Activated CD8-positive, alpha-beta memory T cell treated with anti-CD3 and anti-CD28 coated beads, Interleukin-2, amount 50 U/mL, for 24 hours (primary cell): ENCODE results near the gene HOXD13.

ENCODE experiments used
- DNase-seq: peaks from one replicate; pipeline ENCODE4 v3.0.0-alpha.2; 2020; ENCODE audit errors: extremely low read depth

HOXD13 gene

DNA sequence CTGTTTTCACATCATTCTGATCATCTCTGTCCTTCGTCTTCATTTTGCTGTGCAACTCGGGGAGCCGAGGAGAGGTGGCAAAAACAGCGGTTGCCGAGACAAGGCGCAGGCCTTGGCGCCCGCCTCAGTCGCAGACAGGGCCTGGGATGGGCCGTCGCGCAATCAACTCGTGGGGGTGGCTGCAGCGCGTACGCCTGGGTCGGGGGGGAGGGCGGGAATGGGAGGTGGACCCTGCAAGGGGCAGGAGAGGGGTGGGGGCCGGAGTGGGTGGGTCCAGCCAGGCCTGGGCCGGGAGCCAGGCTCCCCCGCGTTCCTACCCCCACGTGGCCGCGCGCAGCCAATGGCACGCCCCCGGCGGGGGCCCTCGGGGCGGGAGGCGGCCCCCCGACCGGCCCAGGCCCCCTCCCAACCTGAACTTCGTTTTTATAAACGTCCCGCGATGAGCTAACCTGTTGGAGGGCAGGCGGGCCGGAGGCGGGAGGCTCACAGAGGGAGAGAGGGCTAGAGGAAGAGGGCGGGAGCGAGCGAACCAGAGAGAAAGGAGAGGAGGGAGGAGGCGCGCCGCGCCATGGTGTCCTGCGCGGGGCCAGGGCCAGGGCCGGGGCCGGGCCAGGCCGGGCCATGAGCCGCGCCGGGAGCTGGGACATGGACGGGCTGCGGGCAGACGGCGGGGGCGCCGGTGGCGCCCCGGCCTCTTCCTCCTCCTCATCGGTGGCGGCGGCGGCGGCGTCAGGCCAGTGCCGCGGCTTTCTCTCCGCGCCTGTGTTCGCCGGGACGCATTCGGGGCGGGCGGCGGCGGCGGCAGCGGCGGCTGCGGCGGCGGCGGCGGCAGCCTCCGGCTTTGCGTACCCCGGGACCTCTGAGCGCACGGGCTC is at the start of gene HOXD13:
Gene HOXD13, plus strand, starts transcription at position 452 of the 875 bp plus-strand sequence. Its CDS starts 170 bp downstream, at position 622.
- no peak for DNase-seq

DNA sequence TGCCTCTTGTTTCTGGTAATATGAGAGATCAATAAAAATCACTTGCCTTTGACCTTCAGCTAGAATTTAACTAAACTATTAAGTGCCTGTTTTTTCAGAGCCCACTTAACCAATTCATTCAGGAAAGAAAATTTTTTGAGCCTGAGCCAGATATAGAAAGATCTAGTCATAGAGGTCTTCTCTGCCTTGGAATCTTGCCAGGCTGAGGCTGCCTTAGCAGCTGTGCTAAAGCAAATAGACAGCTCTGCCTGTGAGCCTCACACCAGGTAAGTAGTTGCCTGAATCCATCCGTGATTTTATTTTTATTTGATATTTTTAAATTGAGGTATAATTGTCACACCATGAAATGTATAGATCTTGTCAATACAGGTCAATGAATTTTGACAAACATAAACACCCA is 36.1 kb upstream of the HOXD13 start:
- DNase-seq = no peak

DNA sequence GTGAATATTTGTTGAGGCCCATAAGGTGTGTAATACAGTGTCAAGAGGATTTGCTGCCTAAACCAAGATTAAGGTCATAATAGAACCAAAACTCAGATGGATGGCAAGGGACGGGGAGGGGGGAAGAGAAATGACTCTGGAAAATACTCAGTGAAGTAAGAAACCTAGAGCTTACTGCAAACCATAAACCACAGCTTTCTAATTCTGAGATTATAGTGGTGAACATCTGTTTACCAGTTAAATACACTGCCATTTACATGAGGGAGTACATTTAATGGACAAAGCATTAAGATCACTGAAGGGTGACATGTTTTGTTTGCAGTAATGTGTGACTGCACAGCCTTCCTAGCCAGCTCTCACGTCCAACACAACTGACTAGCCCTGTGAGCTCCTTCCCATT is 28.6 kb upstream of the HOXD13 start:
- DNase-seq = no peak

DNA sequence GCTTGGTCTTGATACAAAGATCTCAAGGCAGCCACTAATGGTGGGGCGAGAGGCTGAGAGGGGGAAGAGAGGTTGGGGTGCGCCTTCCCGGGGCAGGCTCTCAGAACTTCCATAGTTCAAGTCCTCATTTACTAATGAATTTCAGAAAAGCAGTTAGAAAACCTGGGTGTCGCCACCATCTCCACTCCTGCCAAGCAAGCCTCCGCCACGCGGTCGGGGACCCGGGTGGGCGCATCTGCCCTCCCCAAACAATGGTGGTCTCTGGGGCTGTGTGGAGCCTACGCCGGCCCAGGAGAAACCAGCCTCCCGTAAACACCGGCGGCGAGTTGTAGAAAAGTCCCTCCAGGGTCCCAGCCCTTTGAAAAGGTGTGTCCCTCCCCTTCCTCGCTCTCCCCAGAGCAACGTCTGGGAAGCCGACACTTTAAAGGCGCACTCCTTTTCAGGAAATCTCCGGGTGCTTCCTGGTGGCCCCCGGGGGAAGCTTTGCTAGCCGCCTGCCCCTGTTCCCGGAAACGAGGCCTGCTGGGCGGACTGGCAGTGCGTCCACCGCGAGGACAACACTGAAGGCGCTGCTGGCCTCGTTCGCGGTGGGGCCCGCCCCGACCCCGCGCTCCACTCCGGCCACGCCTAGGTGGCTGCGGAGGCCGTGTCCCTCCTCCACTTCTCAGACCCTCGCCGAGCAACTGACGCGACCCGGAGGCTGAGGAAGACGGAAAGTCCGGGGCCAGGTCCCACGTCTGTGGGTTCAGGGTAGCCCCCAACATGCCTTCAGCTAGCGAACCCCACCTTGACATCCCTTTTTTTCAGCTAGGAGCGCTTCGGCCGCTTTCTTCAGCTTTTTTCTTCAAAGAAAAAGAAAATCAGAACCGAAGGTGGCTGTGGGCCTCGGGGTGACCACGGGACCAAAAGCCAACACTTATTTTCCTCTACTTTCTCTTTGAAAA is 25.6 kb upstream of the HOXD13 start:
- DNase-seq = no peak

DNA sequence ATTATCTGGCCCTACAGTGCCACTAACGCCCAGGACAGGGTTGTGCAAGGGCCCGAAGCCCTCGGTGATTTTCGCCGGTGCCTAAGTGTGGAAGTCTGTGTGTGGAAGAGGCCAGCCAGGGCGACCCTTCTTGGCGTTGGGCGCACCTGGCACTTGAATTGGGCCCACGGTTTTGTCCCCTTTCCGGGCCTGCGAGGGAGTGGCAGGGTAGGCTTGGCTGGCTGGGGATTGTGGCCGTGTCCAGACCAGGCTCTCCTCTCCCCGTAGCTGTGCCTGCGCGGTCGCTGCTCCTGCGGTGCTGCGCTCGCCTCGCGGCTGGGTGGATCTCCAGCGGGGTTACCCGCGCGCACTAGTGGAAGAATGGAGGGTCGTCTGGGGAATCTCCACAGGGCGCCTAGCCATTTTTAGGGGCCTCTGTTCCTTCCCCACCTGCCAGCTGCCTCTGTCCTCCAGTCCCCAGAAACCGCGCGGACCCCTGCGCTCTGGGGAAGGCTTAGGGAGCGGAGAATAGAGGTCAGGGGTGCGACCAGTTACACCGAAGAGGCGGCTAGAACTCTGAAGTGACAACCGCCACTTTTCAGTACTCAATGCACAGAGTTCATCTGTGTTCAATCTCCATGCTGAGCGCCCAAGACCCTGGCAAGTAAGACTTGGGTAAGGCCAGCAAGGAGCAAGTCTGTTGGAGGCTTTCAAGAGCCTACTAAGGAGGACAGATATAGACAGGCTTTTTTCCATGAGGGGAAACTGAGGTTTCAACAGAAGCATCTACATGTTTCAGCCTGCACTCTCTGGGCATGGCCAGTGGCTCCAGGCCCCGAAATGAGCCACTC is 24.7 kb upstream of the HOXD13 start:
- DNase-seq = no peak

DNA sequence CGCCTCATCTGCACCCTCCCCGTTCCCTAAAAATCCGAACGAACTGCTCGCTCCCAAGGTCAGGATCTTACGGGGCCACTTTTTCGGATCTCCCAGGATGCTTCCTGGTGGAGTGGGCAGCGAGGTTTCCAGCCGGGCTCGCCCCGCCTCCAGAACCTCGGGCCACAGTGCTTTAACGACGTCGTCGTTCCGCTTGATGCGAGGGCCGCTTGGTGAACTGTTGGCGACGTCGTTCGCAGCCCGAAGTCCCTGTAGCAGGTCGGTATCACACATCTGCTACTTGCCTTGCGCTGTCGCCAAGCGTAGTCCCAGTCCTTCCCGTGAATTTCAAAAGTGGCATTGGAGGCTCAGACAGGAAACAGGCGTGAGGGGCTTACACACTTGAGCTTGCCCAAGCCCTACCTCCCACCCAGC is 24.1 kb upstream of the HOXD13 start:
- no peak for DNase-seq

DNA sequence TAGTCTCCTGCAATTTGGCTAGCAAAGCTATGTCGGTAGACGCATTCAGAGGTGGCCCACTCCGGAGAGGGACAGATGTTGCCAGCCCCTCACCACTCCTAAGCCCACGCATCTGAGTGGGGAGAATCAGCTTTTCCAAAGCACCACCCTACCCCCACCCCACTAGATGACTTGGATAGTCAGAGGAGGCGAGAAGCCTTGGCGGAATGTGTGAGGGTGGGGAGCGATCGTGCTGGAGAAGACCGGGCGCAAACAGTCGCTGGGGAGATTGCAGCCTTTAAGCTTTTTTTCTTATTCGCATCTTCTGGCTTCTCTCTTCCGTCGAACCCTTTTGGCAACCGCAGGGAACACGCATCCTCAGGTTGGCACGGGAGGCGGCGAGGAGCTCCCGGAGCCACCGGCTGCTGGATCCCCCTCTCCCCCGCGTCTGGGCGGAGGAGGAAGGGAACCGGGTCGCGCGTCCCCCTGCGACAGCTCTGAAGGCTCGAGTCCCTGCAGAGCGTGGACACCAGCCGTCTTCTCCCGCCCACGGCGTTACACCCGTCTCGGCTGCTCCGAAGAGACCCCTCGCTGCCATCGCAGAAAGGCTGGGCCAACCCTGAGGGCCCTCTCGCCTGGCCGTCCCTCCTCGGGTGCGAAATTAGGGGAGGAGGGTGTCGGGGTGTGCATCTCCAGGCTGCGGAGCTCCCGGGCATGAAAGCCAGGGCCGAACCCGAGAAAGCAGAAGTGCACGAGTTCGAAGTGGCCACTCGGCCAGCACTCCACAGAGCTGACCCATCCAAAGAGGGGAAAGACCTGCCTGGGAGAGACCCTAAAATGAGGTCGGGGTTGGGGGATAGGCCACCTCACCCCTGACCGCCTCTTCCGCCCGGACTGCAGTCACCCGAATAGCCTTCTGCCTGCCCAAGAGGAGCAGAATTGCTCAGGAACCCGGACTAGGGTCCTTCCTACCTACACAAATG is 20.9 kb upstream of the HOXD13 start:
- no peak for DNase-seq

DNA sequence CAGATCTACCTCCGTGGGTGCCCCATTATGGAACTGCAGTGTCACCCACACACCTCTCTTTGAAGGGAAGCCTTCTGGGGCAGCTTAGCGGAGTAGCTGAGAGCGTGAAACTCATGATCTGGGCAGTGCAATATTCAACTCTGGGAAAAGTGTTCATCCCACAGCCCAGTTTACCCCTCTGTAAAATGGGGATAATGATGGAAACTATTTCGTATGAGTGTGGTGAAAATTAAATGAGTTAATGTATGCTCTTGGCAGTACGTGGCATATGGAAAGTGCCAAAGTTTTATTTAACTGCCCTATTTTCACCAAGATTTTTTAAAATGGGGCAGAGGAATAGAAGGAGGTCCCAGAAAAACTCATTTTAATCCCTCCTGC is 20.2 kb upstream of the HOXD13 start:
- DNase-seq = no peak

DNA sequence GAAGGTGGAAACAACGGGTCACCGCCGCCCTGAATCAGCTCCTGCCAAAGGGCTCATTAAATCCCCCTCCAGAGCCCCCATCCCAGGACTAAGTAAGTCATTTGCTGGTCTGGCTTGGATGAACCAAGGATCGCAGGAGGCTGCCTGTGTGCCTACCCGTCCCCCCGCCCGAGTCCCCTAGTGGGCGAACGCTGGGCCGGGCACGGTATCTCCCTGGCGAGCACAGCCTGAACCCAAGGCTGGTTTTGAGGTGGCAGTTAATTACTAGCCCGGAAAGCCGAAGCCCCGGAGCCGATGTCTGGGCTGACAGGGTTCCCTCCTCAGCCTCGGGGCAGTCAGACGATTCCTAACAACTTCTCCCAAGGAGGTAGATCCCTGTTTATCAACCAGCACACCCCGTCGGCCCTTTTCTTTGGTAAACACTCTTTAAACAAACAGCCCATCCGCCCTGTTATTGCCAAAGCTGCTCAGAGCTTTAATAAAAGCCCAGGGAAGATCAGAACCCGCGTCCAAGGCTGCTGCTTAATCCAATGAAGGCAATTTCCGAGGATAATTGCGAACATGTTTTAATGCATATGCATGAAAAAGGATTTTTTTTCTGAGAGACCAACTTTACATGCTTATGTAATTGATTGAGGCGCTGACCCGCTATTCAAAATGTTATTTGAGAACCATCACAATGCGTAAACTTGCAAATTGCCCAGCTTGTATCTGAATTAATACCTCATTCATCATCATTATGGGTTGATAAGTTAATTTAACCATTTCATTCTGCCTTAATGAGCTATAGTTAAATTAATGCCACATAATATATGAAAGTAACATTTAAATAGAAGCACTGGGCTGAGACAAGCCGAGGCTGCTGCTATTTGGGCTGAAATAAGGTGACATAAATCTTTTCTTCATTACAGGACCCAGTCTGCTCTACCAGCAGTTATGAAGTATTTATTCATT is 19.3 kb upstream of the HOXD13 start:
- DNase-seq = no peak

DNA sequence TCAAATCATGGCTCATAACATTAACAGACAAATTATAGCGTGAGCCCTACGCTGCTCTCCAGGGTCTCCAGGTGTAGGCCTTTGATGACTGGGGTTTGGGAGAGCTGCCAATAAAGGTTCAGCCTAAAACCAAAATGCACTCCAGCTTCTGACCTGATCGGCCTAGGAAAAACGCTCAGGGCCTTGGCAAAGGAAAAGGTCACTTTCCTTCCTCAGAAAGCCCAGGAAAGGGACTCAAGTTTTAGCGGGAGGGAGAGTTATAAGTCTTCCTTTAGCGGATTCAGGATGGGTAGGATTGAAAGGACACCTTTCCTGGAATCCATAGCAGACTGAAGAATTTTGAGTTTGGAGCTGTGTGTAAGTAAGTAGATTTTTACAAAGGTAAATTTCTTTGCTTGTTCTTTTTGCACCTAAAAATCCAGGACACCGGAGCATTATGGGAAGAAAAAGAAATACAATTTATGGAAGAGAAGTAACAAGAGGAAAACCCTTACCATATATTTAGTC is 17.5 kb upstream of the HOXD13 start:
- DNase-seq = no peak

DNA sequence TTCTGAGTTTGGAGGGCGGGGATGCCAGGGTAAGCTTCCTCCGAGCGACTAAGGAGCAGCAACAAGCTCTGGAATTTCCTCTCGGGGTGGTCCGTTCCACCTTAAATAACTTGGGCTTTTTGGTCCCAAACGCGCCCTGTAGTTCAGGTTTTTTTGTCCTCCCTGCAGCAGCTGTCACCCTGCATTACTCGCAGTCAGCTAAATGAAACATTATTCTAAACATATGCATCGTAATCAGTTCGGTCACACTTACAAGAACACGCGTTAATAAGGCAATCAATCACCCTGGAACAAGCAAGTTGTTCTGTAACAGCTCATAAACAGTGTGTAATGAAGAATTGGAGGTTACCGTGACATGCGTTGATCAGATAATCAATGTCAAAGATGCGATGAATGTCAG is 17.0 kb upstream of the HOXD13 start:
- no peak for DNase-seq

DNA sequence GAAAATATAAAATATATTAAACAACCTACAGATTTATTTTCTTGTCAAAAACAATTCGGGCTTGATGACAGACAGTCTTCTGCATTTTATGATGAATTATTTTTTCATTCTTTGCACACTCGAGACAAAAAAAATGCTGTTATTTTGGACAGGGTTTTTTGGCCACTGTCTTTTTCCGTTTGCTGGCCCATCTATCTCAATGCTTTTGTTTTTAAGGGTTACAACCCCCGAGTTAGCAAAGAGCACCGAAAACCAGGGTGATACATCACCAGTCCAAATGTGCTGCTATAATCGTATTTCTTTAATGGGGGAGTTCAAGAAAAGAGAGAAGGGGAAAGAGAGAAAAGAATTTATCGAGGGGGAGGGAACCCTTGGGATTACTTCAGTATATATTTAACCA is 16.5 kb upstream of the HOXD13 start:
- DNase-seq = no peak

DNA sequence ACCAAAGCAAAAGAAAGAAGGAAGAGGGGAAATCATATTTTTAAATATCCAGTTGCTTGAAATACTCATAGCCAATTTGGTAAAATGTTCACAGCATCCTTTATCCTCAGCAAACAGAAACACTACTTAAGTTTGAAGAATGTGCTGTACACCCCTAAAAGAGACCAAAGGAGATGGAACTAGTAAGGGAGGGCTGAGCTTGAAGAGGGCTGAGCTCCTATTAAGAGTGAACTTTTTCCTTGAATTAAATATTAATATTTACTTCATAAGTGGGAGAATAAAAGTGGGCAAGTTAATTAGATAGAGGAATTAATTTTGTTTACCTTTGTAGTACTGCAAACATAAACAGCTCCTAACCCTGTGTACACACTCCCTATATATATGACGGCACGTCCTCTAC is 15.7 kb upstream of the HOXD13 start:
- DNase-seq = no peak

DNA sequence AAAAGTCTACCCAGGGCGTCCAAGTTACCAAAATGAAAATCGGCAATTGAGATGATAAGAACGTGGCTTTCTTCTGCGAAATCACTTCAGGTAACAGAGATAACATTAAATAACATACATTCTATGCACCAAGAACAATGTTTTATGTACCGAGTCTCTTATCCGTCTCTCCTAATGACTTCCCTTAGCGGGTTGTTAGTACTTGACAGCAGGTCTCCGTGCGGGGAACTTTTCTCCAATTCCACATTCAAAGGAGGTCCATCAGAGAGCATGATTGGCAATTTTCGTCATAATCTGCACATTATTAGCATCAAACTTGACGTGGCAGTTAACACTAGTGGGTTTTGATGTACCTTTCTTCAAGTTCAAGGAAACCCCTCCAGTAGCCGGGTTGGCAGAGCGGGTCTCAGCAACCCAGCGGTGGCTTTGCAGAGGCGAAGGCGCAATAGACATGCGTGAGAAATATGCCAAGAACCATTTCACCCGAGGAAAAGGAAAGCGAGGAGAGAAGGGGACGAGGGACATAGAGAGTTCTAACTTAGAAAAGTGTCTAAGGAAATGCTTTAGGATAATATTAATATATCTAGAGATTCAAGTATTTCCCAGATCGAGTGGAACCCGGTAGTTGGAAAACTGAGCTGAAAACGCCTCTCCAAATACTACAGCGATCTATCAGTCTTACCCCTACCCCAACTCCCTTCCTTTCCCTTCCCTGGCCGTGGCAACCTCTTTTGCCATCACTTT is 13.8 kb upstream of the HOXD13 start:
- no peak for DNase-seq

DNA sequence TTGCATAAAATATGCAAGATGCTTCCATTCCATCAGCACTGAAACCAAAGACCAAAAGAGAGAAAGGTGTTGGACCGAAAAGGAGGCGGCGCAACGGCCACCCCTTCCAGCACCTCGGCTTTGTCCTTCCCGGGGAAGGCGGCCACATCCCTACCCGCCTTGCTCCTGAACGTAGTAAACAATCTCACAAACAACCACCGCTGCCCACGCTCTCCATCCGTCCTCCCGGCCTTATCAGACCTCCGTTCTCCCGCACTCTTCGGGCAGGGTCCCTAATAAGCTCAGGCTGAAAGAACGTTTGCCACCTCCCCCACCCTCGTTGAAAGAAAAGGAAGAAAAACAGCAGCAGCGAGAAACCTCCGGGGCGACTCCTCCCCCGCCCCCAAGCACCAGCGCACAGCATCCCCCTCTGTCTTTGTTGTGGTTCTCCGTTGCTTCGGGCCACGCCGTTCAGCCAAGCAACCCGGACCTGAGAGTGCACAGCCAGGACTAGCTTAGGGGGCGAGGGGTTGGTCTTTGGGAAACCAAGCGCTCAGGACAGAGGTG is 13.2 kb upstream of the HOXD13 start:
- DNase-seq = no peak

DNA sequence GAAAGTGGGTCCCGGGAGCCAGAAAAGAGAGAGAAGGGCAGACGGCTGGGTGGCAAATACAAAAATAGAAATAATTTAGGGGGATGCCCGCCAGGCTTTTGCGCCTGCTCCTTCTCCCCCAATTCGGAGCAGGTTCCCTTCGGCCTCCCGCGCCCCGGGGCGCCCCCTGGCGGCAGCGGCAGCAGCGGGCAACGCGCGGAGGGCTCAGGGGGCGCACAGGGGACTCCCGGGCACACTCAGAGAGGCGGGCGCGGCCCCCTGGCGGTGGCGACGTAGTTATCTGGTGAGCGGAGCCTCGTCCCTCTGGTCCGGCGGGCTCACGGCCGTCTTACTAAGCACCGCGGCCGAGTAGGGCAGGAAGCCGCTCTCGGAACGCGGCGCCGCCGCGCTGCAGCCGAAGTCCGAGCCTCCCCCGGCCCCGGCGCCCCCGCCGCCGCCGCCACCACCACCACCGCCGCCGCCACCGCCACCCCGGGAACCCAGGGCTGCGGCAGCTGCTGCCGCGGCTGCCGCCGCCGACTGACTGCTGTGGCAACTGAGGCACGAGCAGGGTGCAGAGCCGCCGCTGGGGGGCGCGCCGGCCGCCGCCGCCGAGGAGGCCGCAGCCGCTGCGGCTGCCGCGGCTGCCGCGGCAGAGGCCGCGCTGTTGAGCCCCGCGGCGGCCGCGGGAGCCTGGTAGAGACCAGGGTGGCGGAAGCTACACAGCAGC is 12.5 kb upstream of the HOXD13 start:
- no peak for DNase-seq

DNA sequence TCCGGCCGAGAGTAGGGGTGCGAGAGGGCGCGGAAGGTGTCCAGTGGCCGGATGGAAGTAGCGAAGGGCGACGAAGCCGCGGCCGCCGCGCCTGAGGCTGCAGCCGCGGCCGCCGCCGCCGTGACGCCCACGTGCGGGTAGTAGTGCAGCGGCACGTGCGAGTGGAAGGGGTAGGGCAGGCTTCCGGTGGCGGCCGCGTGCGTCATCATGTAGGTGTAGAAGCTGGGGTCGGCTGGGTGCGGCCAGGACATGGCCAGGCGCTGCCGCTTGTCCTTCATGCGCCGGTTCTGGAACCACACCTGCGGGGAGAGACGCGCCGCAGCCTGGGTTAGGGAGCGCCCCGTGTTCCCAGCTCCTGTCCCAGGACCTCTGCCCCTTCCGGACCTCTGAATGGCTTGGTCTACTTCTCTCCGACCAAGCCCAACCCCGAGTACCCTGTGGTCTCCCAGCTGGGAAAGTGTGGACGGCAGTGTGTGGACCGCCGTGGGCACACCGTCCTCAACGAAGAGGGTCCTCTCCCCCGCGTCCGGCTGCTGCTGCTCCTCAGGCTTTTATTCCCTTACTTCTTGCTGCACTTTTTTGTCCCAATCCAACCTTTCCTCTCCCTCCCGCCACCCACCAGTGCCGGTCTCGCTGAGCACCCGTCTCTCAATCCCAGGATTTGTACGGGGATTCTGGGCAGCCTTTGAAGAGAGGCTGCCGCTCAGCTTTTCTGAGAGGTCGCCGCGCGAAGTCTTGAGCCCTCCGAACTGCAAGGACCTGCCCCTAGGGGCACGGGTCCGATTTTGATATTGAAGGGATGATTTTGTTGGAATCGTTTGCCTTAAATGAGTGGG is 11.8 kb upstream of the HOXD13 start:
- DNase-seq = no peak
